ENCODE data around the gene LTF. TPM values are rescaled to one million over a fixed set of nuclear protein-coding genes. Genes with fewer than 3 reads are reported as not detected.
"Not testable (repeated sequence)": the region's sequence is repeated elsewhere in the genome, so short reads cannot be mapped to it uniquely, and the experiment has no call there.

LTF gene
- total and polyA plus RNA-seq, 4 experiments from 2014 or later = not detected

DNA sequence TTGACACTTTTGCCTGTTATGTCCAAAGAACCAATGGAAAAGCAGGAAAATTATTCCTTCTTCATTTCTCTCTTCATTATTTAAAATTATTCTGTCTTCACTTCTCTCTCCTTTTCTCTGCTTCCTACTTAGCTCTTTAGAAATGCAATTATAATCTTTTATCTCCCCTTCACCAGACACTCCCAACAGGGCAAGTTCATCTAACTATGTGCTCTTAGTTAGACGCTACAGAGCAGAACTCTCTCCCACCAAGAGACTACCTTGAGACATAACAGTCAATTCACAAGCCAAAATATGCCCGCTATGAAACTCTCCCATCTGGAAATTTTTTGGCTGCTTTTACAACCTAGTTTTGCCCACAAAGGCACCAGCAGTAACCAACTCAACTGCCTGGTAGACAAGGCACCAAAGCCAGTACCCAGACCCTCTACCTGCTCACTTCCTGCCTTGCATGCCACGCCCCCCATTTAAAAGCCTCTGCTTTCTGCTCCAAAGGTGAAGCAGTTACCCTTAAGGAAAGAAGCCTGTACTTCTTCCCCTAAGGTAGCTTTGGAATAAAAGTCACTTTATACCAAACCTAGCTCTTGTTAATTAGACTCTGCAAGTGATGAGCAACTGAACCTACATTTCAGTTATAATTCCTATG lies 29.5 kb downstream of the LTF start:
- CTCF ChIA-PET (ENCODE audit: partially characterized antibody) = interaction anchor here (1.0 kb wide), 1 partner anchor 9 kb away, joined by 3 read pairs; no protein-coding TSS in a partner anchor
- no peak overlapping the region for H3K27ac ChIP-seq (ENCODE audit: low read depth, low read length)
- POLR2A ChIA-PET (ENCODE audit: partially characterized antibody) = interaction anchor here (0.6 kb wide), 1 partner anchor 904 kb away, joined by 3 read pairs; no protein-coding TSS in a partner anchor
- no peaks in the 10 kb centered on the region for H3K27me3 Mint-ChIP-seq
- no peaks in the 10 kb centered on the region for H3K36me3 ChIP-seq (ENCODE audit: insufficient read depth, low read length)
- peaks cover 4% of the 10 kb centered on the region for H3K4me1 ChIP-seq (ENCODE audit: insufficient read depth, low read length)
- no peak overlapping the region for H3K4me3 Mint-ChIP-seq
- H3K27me3 ChIP-seq (ENCODE audit: insufficient read depth, low read length) = no peaks in the 10 kb centered on the region
- no peaks in the 10 kb centered on the region for H3K9me3 ChIP-seq (ENCODE audit: control insufficient read depth in 1 of 2, low read length in 2 of 2)
- no peak overlapping the region for H3K4me3 ChIP-seq (ENCODE audit: low read length in 2 of 2)
- H3K9me3 Mint-ChIP-seq = peaks cover 2 to 29% (median 15%) of the 10 kb centered on the region in 8 donors
- peaks cover 0 to 1% of the 10 kb centered on the region in 2 donors for H3K36me3 Mint-ChIP-seq
- H3K4me1 Mint-ChIP-seq = peaks cover 0 to 5% (median 0%) of the 10 kb centered on the region in 4 donors
- no peak for DNase-seq
- intact Hi-C loops (cut with micrococcal nuclease) = no loop called here
- no peak overlapping the region for H3K27ac Mint-ChIP-seq

GRCh38 chr3:46433841-46434240 lies 30.9 kb downstream of the LTF start:
- H3K27me3 Mint-ChIP-seq = peaks cover 0 to 2% of the 10 kb centered on the region in 2 donors
- H3K9me3 Mint-ChIP-seq = peaks cover 2 to 30% (median 15%) of the 10 kb centered on the region in 8 donors
- H3K27ac Mint-ChIP-seq = no peak overlapping the region
- ChIA-PET POLR2A (ENCODE audit: partially characterized antibody) (no interaction called here), CTCF (ENCODE audit: partially characterized antibody) (no interaction called here)
- H3K9me3 ChIP-seq (ENCODE audit: control insufficient read depth in 1 of 2, low read length in 2 of 2) = no peaks in the 10 kb centered on the region
- H3K4me3 ChIP-seq (ENCODE audit: low read length in 2 of 2) = no peak overlapping the region
- intact Hi-C loops (cut with micrococcal nuclease) = no loop called here
- peaks cover 0 to 3% (median 0%) of the 10 kb centered on the region in 4 donors for H3K4me1 Mint-ChIP-seq
- DNase-seq = no peak
- H3K27ac ChIP-seq (ENCODE audit: low read depth, low read length) = no peak overlapping the region
- H3K4me3 Mint-ChIP-seq = no peak overlapping the region
- no peaks in the 10 kb centered on the region for H3K36me3 ChIP-seq (ENCODE audit: insufficient read depth, low read length)
- peaks cover 0 to 2% of the 10 kb centered on the region in 2 donors for H3K36me3 Mint-ChIP-seq
- H3K4me1 ChIP-seq (ENCODE audit: insufficient read depth, low read length) = peaks cover 4% of the 10 kb centered on the region
- H3K27me3 ChIP-seq (ENCODE audit: insufficient read depth, low read length) = no peaks in the 10 kb centered on the region

DNA sequence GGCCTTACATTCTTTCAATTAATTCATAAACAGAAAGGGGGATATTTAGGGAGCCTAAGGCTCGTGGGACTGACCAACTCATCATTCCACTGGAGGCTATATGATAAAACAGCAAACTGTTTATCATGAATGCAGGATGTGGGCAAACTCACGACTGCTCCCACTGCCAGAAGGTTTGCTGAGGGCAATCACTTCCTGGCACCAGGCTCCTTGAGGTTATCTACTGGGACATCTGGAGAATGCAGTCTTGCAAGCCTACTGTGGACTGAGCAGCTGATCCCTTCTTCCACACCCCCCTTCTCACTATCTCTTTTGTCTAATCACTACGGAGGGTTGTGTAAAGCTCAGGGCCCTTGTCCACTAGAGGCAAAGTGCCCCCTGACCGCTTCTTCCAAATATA lies 31.6 kb downstream of the LTF start:
- DNase-seq; H3K4me3 Mint-ChIP-seq; H3K27ac Mint-ChIP-seq; intact Hi-C loops (cut with micrococcal nuclease); H3K9me3 ChIP-seq (ENCODE audit: control insufficient read depth in 1 of 2, low read length in 2 of 2); H3K27me3 ChIP-seq (ENCODE audit: insufficient read depth, low read length); H3K36me3 ChIP-seq (ENCODE audit: insufficient read depth, low read length); H3K27ac ChIP-seq (ENCODE audit: low read depth, low read length); H3K4me1 Mint-ChIP-seq; H3K27me3 Mint-ChIP-seq; H3K4me3 ChIP-seq (ENCODE audit: low read length in 2 of 2); H3K4me1 ChIP-seq (ENCODE audit: insufficient read depth, low read length); CTCF ChIA-PET (ENCODE audit: partially characterized antibody); H3K36me3 Mint-ChIP-seq; POLR2A ChIA-PET (ENCODE audit: partially characterized antibody): not testable (repeated sequence)
- peaks cover 2 to 30% (median 15%) of the 10 kb centered on the region in 8 donors for H3K9me3 Mint-ChIP-seq

DNA sequence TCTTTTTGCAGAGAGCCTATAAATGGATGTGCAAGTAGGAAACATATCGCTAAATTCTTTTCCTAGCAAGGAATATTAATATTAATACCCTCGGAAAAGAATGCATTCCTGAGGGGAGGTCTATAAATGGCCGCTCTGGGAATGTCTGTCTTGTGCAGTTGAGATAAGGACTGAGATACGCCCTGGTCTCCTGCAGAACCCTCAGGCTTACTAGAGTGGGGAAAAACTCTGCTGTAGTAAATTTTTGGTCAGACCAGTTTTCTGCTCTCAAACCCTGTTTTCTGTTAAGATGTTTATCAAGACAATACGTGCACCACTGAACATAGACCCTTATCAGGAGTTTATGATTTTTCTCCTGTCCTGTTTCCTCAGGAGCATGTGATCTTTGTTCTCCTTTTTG lies 32.8 kb downstream of the LTF start:
- H3K9me3 ChIP-seq (ENCODE audit: control insufficient read depth in 1 of 2, low read length in 2 of 2); H3K4me3 Mint-ChIP-seq; H3K27me3 Mint-ChIP-seq; H3K27me3 ChIP-seq (ENCODE audit: insufficient read depth, low read length); H3K36me3 Mint-ChIP-seq; POLR2A ChIA-PET (ENCODE audit: partially characterized antibody); H3K4me1 Mint-ChIP-seq; H3K27ac ChIP-seq (ENCODE audit: low read depth, low read length); intact Hi-C loops (cut with micrococcal nuclease); H3K4me3 ChIP-seq (ENCODE audit: low read length in 2 of 2); H3K27ac Mint-ChIP-seq; DNase-seq; CTCF ChIA-PET (ENCODE audit: partially characterized antibody); H3K36me3 ChIP-seq (ENCODE audit: insufficient read depth, low read length); H3K4me1 ChIP-seq (ENCODE audit: insufficient read depth, low read length): not testable (repeated sequence)
- H3K9me3 Mint-ChIP-seq = peaks cover 2 to 30% (median 15%) of the 10 kb centered on the region in 8 donors

DNA sequence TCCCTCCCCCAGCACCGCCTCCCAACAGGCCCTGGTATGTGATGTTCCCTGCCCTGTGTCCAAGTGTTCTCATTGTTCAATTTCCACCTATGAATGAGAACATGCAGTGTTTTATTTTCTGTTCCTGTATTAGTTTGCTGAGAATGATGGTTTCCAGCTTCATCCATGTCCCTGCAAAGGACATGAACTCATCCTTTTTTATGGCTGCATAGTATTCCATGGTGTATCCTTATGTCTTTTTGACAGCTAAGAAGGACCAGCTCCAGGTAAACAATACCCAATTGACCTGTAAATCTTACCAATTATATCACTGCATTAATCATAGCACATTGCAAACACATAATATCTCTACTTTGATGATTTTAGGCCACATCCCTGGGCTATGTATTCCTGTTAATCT lies 33.8 kb downstream of the LTF start:
- CTCF ChIA-PET (ENCODE audit: partially characterized antibody) = not testable (repeated sequence)

GRCh38 chr3:46429671-46430070 lies 35.0 kb downstream of the LTF start:
- Histone ChIP-seq H3K4me1 (ENCODE audit: insufficient read depth, low read length) (peaks cover 4% of the 10 kb centered on the region), H3K27ac (ENCODE audit: low read depth, low read length) (no peak overlapping the region), H3K9me3 (ENCODE audit: control insufficient read depth in 1 of 2, low read length in 2 of 2) (no peaks in the 10 kb centered on the region), H3K27me3 (ENCODE audit: insufficient read depth, low read length) (no peaks in the 10 kb centered on the region), H3K4me3 (ENCODE audit: low read length in 2 of 2) (no peak overlapping the region), H3K36me3 (ENCODE audit: insufficient read depth, low read length) (no peaks in the 10 kb centered on the region)
- intact Hi-C loops (cut with micrococcal nuclease) = no loop called here
- Mint-ChIP-seq H3K4me3 (no peak overlapping the region), H3K36me3 (peaks cover 0 to 2% of the 10 kb centered on the region in 2 donors), H3K4me1 (peaks cover 5 to 14% (median 7%) of the 10 kb centered on the region in 4 donors), H3K27ac (no peak overlapping the region), H3K9me3 (peaks cover 2 to 30% (median 15%) of the 10 kb centered on the region in 8 donors), H3K27me3 (peaks cover 0 to 2% of the 10 kb centered on the region in 2 donors)
- no peak for DNase-seq
- POLR2A ChIA-PET (ENCODE audit: partially characterized antibody) = no interaction called here
- CTCF ChIA-PET (ENCODE audit: partially characterized antibody) = no interaction called here

More for the DNA sequence above, 33.8 kb downstream of the LTF start:
- POLR2A ChIA-PET (ENCODE audit: partially characterized antibody); H3K9me3 ChIP-seq (ENCODE audit: control insufficient read depth in 1 of 2, low read length in 2 of 2); intact Hi-C loops (cut with micrococcal nuclease); H3K4me1 ChIP-seq (ENCODE audit: insufficient read depth, low read length); DNase-seq; H3K4me3 Mint-ChIP-seq; H3K4me3 ChIP-seq (ENCODE audit: low read length in 2 of 2); H3K27me3 ChIP-seq (ENCODE audit: insufficient read depth, low read length); H3K27me3 Mint-ChIP-seq; H3K36me3 Mint-ChIP-seq; H3K36me3 ChIP-seq (ENCODE audit: insufficient read depth, low read length); H3K27ac ChIP-seq (ENCODE audit: low read depth, low read length); H3K27ac Mint-ChIP-seq: not testable (repeated sequence)
- Mint-ChIP-seq H3K4me1 (peaks cover 5 to 12% (median 7%) of the 10 kb centered on the region in 4 donors), H3K9me3 (peaks cover 2 to 30% (median 15%) of the 10 kb centered on the region in 8 donors)

GRCh38 chr3:46429250-46429649 lies 35.5 kb downstream of the LTF start:
- ChIA-PET POLR2A (ENCODE audit: partially characterized antibody) (no interaction called here), CTCF (ENCODE audit: partially characterized antibody) (no interaction called here)
- intact Hi-C loops (cut with micrococcal nuclease) = no loop called here
- Mint-ChIP-seq H3K27ac (no peak overlapping the region), H3K4me3 (no peak overlapping the region), H3K9me3 (peaks cover 2 to 30% (median 15%) of the 10 kb centered on the region in 8 donors), H3K4me1 (peaks cover 5 to 14% (median 7%) of the 10 kb centered on the region in 4 donors), H3K36me3 (peaks cover 0 to 2% of the 10 kb centered on the region in 2 donors), H3K27me3 (peaks cover 0 to 2% of the 10 kb centered on the region in 2 donors)
- Histone ChIP-seq H3K27ac (ENCODE audit: low read depth, low read length) (no peak overlapping the region), H3K36me3 (ENCODE audit: insufficient read depth, low read length) (no peaks in the 10 kb centered on the region), H3K4me1 (ENCODE audit: insufficient read depth, low read length) (peaks cover 4% of the 10 kb centered on the region), H3K4me3 (ENCODE audit: low read length in 2 of 2) (no peak overlapping the region), H3K27me3 (ENCODE audit: insufficient read depth, low read length) (no peaks in the 10 kb centered on the region), H3K9me3 (ENCODE audit: control insufficient read depth in 1 of 2, low read length in 2 of 2) (no peaks in the 10 kb centered on the region)
- no peak for DNase-seq

Measured in CD4-positive, alpha-beta memory T cell (primary cell).